Mesenchymal stem cell (in vitro differentiated cells and primary cell): ENCODE results near the gene FSCN2.

Experiments
- DNase-seq: peaks from one replicate; pipeline ENCODE4 v3.0.0-alpha.2; 2013
- H2AFZ ChIP-seq: one replicate; pipeline ENCODE4 v1.6.1; 2013; ENCODE audit warnings: low read depth, mild to moderate bottlenecking, control low read depth, inconsistent platforms, low read length, moderate library complexity
- H2AK5ac ChIP-seq: 2 replicates; pipeline ENCODE4 v1.6.1; 2013; ENCODE audit warnings: low read length, moderate library complexity, mild to moderate bottlenecking, inconsistent platforms; ENCODE audit not compliant: severe bottlenecking
- H2BK120ac ChIP-seq: one replicate; pipeline ENCODE4 v1.6.1; 2013; ENCODE audit warnings: low read depth, mild to moderate bottlenecking, inconsistent platforms, low read length, moderate library complexity
- H2BK12ac ChIP-seq, 2 experiments: one replicate each; pipeline ENCODE4 v1.6.1; 2013; ENCODE audit warnings: inconsistent platforms in 2 of 2, low read length in 2 of 2, mild to moderate bottlenecking in 2 of 2, moderate library complexity in 2 of 2, control low read depth in 1 of 2
- H2BK15ac ChIP-seq: one replicate; pipeline ENCODE4 v1.6.1; 2013; ENCODE audit warnings: mild to moderate bottlenecking, low read depth, inconsistent platforms; ENCODE audit not compliant: poor library complexity, severe bottlenecking
- H2BK5ac ChIP-seq: 2 replicates; pipeline ENCODE4 v1.6.1; 2013; ENCODE audit warnings: low read depth, mild to moderate bottlenecking, low read length, control low read depth, inconsistent platforms; ENCODE audit not compliant: poor library complexity, severe bottlenecking
- H3K14ac ChIP-seq, 2 experiments: one replicate each; pipeline ENCODE4 v1.6.1; 2013; ENCODE audit warnings: inconsistent platforms in 2 of 2, low read length in 2 of 2, control low read depth in 1 of 2, mild to moderate bottlenecking in 1 of 2, moderate library complexity in 1 of 2
- H3K18ac ChIP-seq, 2 experiments: one replicate each; pipeline ENCODE4 v1.6.1; 2013; ENCODE audit warnings: inconsistent platforms in 2 of 2, low read length in 2 of 2, control low read depth in 1 of 2, low read depth in 1 of 2, mild to moderate bottlenecking in 1 of 2
- H3K23ac ChIP-seq, 2 experiments: one replicate each; pipeline ENCODE4 v1.6.1; 2013; ENCODE audit warnings: inconsistent platforms in 2 of 2, low read length in 2 of 2, mild to moderate bottlenecking in 2 of 2, moderate library complexity in 2 of 2, control low read depth in 1 of 2
- H3K27ac ChIP-seq: 2 replicates; pipeline ENCODE4 v1.5.1; 2013; ENCODE audit warnings: mild to moderate bottlenecking, moderate library complexity, low read length, control low read depth, inconsistent platforms; ENCODE audit not compliant: poor library complexity, severe bottlenecking
- H3K27me3 ChIP-seq, 2 experiments: 2 replicates each; pipeline versions ENCODE4 v1.6.1 to v1.7.0; 2013; ENCODE audit warnings: low read length in 2 of 2, mild to moderate bottlenecking in 2 of 2, moderate library complexity in 2 of 2, control low read depth in 1 of 2, inconsistent platforms in 1 of 2; ENCODE audit not compliant: control insufficient read depth in 1 of 2, insufficient read depth in 1 of 2
- H3K36me3 ChIP-seq, 2 experiments: 2 replicates each; pipeline versions ENCODE4 v1.6.1 to v1.7.0; 2013; ENCODE audit warnings: low read length in 2 of 2, control low read depth in 1 of 2, inconsistent platforms in 1 of 2, low read depth in 1 of 2, mild to moderate bottlenecking in 1 of 2; ENCODE audit not compliant: insufficient read depth in 2 of 2, control insufficient read depth in 1 of 2
- H3K4ac ChIP-seq, 2 experiments: one replicate each; pipeline ENCODE4 v1.6.1; 2013; ENCODE audit warnings: inconsistent platforms in 2 of 2, low read length in 2 of 2, mild to moderate bottlenecking in 2 of 2, moderate library complexity in 2 of 2, control low read depth in 1 of 2, low read depth in 1 of 2
- H3K4me1 ChIP-seq: 2 replicates; pipeline ENCODE4 v1.6.1; 2013; ENCODE audit warnings: low read depth, low read length, control low read depth; ENCODE audit not compliant: control insufficient read depth, insufficient read depth
- H3K4me2 ChIP-seq: 2 replicates; pipeline ENCODE4 v1.6.1; 2013; ENCODE audit warnings: low read length, mild to moderate bottlenecking, inconsistent platforms; ENCODE audit not compliant: poor library complexity, severe bottlenecking
- H3K4me3 ChIP-seq, 2 experiments: 2 replicates each; pipeline versions ENCODE4 v1.5.1 to v1.7.0; 2013; ENCODE audit warnings: low read length in 2 of 2, mild to moderate bottlenecking in 2 of 2, control low read depth in 1 of 2, low read depth in 1 of 2; ENCODE audit not compliant: insufficient read depth in 1 of 2
- H3K79me1 ChIP-seq: replicated peaks from 2 replicates; pipeline ENCODE4 v1.6.1; 2013; ENCODE audit warnings: mild to moderate bottlenecking, control low read depth, low read length, inconsistent platforms; ENCODE audit not compliant: poor library complexity, severe bottlenecking
- H3K9ac ChIP-seq: 2 replicates; pipeline ENCODE4 v1.7.0; 2013; ENCODE audit warnings: mild to moderate bottlenecking, low read length, moderate library complexity
- H3K9me3 ChIP-seq: 2 replicates; pipeline ENCODE4 v1.7.0; 2013; ENCODE audit warnings: mild to moderate bottlenecking, low read length; ENCODE audit not compliant: control insufficient read depth
- H4K8ac ChIP-seq: one replicate; pipeline ENCODE4 v1.6.1; 2013; ENCODE audit warnings: inconsistent platforms, mild to moderate bottlenecking, low read length, moderate library complexity
- H4K91ac ChIP-seq: one replicate; pipeline ENCODE4 v1.6.1; 2013; ENCODE audit warnings: mild to moderate bottlenecking, low read length, inconsistent platforms
- WGBS: methylation state at CpG from one replicate; pipeline ENCODE4 v1.1.7; 2013; ENCODE audit warnings: mixed read lengths; 5-methylcytosine and 5-hydroxymethylcytosine counted together

The FSCN2 gene

DNA sequence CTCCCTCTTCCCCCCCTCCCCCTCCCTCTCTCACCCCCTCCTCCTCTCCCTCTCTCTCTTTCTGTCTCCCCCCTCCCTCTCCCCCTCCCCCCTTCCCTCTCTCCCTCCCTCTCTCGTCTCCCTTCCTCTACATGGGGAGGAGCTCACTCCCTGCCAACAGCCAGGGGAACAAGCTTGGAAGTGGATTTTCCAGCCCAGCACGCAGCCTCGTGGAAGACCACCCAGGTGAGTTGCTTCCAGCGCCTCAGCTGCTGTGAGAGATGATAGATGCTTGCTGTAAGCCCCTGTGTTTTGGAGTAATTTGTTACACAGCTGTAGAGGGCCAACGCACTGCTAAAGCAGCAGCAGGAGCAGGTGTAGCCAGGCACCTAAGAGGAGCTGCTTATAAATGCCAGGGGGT lies 36.4 kb upstream of the FSCN2 start:
- H2BK5ac ChIP-seq, result no peak overlapping the region
- no peak overlapping the region for H2BK120ac ChIP-seq
- 20% methylated on average over 5 of the region's 5 CpGs for WGBS
- H4K8ac ChIP-seq, result no peak overlapping the region
- H3K14ac ChIP-seq, result no peak overlapping the region
- H2BK12ac ChIP-seq, result no peak overlapping the region
- H3K4me2 ChIP-seq, result no peak overlapping the region
- H3K4me3 ChIP-seq, result no peak overlapping the region
- H3K4me1 ChIP-seq, result peaks cover 35% of the 10 kb centered on the region
- peaks cover 19 to 58% of the 10 kb centered on the region in 2 experiments for H3K27me3 ChIP-seq
- no peak overlapping the region for H3K4ac ChIP-seq
- H3K9me3 ChIP-seq, result no peaks in the 10 kb centered on the region
- no peak overlapping the region for H4K91ac ChIP-seq
- no peak overlapping the region for H2AK5ac ChIP-seq
- H2AFZ ChIP-seq, result no peak overlapping the region
- no peak overlapping the region for H3K23ac ChIP-seq
- H3K18ac ChIP-seq, result no peak overlapping the region
- DNase-seq, result no peak
- no peaks in the 10 kb centered on the region for H3K79me1 ChIP-seq
- no peak overlapping the region for H3K9ac ChIP-seq
- H3K36me3 ChIP-seq, result no peaks in the 10 kb centered on the region
- no peak overlapping the region for H2BK15ac ChIP-seq
- H3K27ac ChIP-seq, result no peak overlapping the region

DNA sequence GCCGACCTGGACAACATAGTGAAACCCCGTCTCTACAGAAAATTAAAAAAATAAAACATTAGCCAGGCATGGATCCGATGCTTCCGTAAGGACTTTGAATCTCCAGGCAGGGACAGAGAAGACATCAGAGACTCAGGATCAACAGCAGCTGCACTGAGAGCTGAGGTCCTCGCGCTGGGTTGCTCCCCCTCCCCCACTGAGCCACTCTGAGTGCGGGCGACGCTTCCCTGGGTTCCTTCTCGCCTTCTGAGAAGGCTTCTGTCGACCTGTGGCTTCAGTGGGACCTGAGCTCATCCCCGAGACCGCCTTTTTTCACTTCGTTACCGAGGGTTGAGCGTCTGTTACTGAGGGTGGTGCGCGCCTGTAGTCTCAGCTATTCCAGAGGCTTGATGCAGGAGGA lies 36.0 kb upstream of the FSCN2 start:
- no peak overlapping the region for H3K4ac ChIP-seq
- no peak overlapping the region for H2AFZ ChIP-seq
- H2AK5ac ChIP-seq, result no peak overlapping the region
- no peaks in the 10 kb centered on the region for H3K79me1 ChIP-seq
- H3K18ac ChIP-seq, result no peak overlapping the region
- DNase-seq, result no peak
- H3K23ac ChIP-seq, result no peak overlapping the region
- no peak overlapping the region for H2BK120ac ChIP-seq
- no peak overlapping the region for H4K8ac ChIP-seq
- no peak overlapping the region for H4K91ac ChIP-seq
- no peak overlapping the region for H2BK5ac ChIP-seq
- no peak overlapping the region for H3K9ac ChIP-seq
- H3K9me3 ChIP-seq, result no peaks in the 10 kb centered on the region
- H3K4me3 ChIP-seq, result no peak overlapping the region
- no peak overlapping the region for H2BK15ac ChIP-seq
- 76% methylated on average over 18 of the region's 18 CpGs for WGBS
- H3K4me1 ChIP-seq, result peaks cover 35% of the 10 kb centered on the region
- H2BK12ac ChIP-seq, result no peak overlapping the region
- peaks cover 19 to 58% of the 10 kb centered on the region in 2 experiments for H3K27me3 ChIP-seq
- no peak overlapping the region for H3K27ac ChIP-seq
- H3K14ac ChIP-seq, result no peak overlapping the region
- H3K4me2 ChIP-seq, result no peak overlapping the region
- H3K36me3 ChIP-seq, result no peaks in the 10 kb centered on the region

DNA sequence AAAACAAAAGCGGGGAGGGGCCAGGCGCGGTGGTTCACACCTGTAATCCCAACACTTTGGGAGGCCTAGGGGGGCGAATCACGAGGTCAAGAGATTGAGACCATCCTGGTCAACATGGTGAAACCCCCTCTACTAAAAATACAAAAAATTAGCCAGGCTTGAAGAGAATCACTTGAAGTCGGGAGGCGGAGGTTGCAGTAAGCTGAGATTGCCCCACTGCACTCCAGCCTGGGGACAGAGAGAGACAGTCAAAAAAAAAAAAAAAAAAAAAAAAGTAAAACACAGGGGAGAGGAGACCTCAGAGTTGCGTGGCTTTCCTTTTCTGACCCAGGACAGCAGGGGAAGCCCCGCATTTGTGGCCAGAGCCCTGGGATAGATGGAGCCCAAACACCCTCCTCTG lies 35.5 kb upstream of the FSCN2 start:
- no peaks in the 10 kb centered on the region for H3K9me3 ChIP-seq
- H3K14ac ChIP-seq, result no peak overlapping the region
- no peak for DNase-seq
- no peak overlapping the region for H3K4ac ChIP-seq
- H2BK120ac ChIP-seq, result no peak overlapping the region
- H3K9ac ChIP-seq, result no peak overlapping the region
- H3K79me1 ChIP-seq, result no peaks in the 10 kb centered on the region
- H3K36me3 ChIP-seq, result no peaks in the 10 kb centered on the region
- H4K8ac ChIP-seq, result no peak overlapping the region
- H2BK15ac ChIP-seq, result no peak overlapping the region
- no peak overlapping the region for H2BK5ac ChIP-seq
- no peak overlapping the region for H3K4me3 ChIP-seq
- H3K23ac ChIP-seq, result no peak overlapping the region
- H3K4me2 ChIP-seq, result no peak overlapping the region
- no peak overlapping the region for H2AK5ac ChIP-seq
- H3K4me1 ChIP-seq, result peaks cover 31% of the 10 kb centered on the region
- no peak overlapping the region for H3K18ac ChIP-seq
- no peak overlapping the region for H4K91ac ChIP-seq
- no peak overlapping the region for H2AFZ ChIP-seq
- WGBS, result 93% methylated on average over 9 of the region's 9 CpGs
- no peak overlapping the region for H2BK12ac ChIP-seq
- peaks cover 19 to 58% of the 10 kb centered on the region in 2 experiments for H3K27me3 ChIP-seq
- no peak overlapping the region for H3K27ac ChIP-seq

DNA sequence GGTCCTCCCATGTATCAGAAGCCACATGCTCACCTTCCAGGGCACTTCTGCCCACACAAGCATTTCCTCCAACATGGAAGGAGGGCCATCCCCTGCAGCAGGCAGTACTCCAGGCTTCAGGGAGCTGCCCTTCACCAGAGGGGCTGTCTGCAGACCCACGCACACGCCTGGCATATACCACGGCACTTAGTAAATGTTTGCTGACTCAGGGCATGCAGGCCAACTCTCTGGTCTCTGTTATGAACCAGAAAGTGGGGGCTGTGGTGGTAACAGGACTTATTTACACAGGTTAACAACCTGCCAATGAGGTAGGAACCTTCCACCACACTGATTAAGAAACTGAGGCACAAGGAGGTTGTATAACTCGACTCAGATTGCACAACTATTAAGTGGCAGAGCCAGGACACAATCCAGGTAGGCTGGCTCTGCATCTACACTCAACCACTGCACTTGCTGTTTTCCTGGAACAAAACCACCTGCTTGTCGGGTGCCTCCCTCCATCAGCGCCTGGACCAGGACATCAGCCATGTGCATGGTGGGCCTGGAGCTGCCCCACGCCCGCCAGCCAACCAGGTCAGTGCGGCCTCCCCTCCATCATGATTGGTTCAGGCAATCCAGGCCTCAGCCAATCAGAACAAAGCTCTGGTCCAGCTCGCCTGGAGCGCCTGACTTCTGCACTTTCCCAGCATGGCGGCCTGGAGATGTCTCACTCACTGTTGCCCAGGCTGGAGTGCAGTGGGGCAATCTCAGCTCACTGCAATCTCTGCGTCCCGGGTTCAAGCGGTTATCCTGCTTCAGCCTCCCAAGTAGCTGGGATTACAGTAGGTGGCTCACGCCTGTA lies 34.8 kb upstream of the FSCN2 start:
- Histone ChIP-seq H2BK5ac (no peak overlapping the region), H3K27ac (no peak overlapping the region), H2BK15ac (no peak overlapping the region), H3K18ac (no peak overlapping the region), H2BK12ac (no peak overlapping the region), H3K4me2 (no peak overlapping the region), H3K4me1 (peaks cover 25% of the 10 kb centered on the region), H3K79me1 (no peaks in the 10 kb centered on the region), H4K91ac (no peak overlapping the region), H3K14ac (no peak overlapping the region), H2BK120ac (no peak overlapping the region), H3K36me3 (no peaks in the 10 kb centered on the region), H3K4me3 (no peak overlapping the region), H3K9ac (no peak overlapping the region), H2AK5ac (no peak overlapping the region), H3K4ac (no peak overlapping the region), H3K9me3 (no peaks in the 10 kb centered on the region), H3K27me3 (peaks cover 19 to 62% of the 10 kb centered on the region in 2 experiments), H2AFZ (no peak overlapping the region), H3K23ac (no peak overlapping the region), H4K8ac (no peak overlapping the region)
- DNase-seq, result no peak
- WGBS, result 84% methylated on average over 16 of the region's 16 CpGs
